ENCODE data around the gene LIMK2.

DNA sequence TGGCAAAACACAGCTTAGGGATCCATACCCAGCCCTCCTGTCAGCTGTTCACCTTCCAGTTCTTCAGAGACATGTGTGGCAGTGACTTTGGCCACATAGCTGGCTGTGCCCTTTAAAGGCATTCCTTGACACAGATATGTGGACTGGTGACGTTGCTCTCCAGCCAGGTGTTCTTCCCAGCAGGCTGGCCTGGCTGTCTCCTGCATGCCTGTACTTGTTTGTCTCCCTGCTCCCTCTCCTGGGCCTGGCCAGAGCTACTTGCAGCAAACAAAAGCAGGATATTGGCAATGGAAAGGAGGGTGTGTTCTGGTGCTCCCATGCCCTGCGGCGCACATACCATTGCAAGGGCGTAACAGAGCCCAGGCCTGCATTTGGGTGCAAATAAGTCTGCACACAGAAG is 41.9 kb downstream of the LIMK2 start:
- TF ChIP-seq, protein P1, sequence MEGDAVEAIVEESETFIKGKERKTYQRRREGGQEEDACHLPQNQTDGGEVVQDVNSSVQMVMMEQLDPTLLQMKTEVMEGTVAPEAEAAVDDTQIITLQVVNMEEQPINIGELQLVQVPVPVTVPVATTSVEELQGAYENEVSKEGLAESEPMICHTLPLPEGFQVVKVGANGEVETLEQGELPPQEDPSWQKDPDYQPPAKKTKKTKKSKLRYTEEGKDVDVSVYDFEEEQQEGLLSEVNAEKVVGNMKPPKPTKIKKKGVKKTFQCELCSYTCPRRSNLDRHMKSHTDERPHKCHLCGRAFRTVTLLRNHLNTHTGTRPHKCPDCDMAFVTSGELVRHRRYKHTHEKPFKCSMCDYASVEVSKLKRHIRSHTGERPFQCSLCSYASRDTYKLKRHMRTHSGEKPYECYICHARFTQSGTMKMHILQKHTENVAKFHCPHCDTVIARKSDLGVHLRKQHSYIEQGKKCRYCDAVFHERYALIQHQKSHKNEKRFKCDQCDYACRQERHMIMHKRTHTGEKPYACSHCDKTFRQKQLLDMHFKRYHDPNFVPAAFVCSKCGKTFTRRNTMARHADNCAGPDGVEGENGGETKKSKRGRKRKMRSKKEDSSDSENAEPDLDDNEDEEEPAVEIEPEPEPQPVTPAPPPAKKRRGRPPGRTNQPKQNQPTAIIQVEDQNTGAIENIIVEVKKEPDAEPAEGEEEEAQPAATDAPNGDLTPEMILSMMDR (optimal IDR thresholded peaks at IDR 0.05 in 1 of 3, IDR thresholded peaks at IDR 0.05 in 1 of 3, conservative IDR thresholded peaks at IDR 0.05 in 1 of 3; ENCODE audit: extremely low read depth in 1 of 3, insufficient read depth in 2 of 3, low read length in 3 of 3): peak; percentile 20 to 30 (median 22)
- no peak for TF ChIP-seq EZH2 (IDR thresholded peaks at IDR 0.05; ENCODE audit: low read length)
